ENCODE data around the gene ST7. TPM values are rescaled to one million over a fixed set of nuclear protein-coding genes. Genes with fewer than 3 reads are reported as not detected.

ST7 gene
- total and polyA plus RNA-seq, 2 donors (not counting 3 experiments of a cell fraction or from before 2014, with no cell fraction given), result 18.6 to 24.9 TPM

DNA sequence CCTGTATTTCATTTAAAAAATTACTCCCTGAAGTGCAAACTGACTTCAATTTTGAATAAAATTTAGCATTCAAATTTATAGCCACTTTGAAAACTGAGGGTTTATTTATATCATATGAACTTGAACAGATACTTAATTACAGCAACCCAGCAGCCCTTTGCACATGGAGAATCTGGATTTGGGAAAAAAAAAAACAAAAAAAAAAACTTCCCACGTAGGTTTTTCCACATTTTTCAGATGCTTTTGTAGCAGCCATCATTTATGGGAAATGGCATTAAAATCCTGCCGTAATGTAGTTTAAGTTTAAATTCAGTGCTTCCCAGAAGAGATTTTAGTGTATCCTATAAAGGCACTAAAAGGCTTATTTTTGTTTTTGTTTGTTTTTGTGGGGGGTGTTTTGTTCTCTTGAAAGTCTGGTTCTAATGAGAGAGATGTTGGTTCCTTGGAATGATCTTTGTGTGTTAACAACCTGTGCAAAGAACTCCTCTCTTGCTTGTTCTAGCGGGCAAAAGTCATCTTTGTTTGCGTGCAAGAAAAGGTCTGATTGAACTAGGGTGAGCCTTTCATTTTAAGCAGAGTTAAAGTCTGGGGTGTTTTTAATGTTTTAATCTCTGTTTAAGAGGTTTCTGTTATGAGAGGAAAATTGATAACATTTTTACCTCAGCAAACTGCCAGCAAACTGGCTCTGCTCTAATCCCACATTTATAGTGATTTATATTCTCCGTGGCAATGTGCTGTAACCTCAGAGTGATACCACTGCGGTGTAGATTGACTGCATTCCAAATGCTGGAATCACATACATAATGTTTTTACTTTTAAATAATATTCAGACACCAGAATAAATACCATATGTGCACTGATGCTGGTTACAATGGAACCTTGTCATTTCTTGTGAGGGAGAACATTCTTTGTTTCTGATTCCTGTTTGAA, 264.1 kb downstream of the ST7 start:
- ChIA-PET CTCF (no interaction called here), POLR2A (no interaction called here)
- no peaks in the 10 kb centered on the region for H3K79me2 ChIP-seq (ENCODE audit: control insufficient read depth, insufficient read depth, low read length)
- DNase-seq (ENCODE audit: low read depth, low spot score) (no peak), FAIRE-seq (no peak)
- no TSS peak for BruUV-seq (replicated peaks)
- no peak overlapping the region for H3K4me3 ChIP-seq (replicated peaks in 1 of 3; ENCODE audit: insufficient read depth in 1 of 3, low read depth in 1 of 3, low read length in 3 of 3)
- no peak overlapping the region for H3K27ac ChIP-seq (ENCODE audit: insufficient read depth, low read depth, low read length)
- no peaks in the 10 kb centered on the region for H3K9me3 ChIP-seq (replicated peaks; ENCODE audit: control insufficient read depth, insufficient read depth, low read length)
- no peak overlapping the region for H2AFZ ChIP-seq (ENCODE audit: low read depth, low read length)
- TF ChIP-seq EZH2 (IDR thresholded peaks at IDR 0.05; ENCODE audit: borderline replicate concordance, low read depth, low read length, severe bottlenecking) (no peak), JUN (IDR thresholded peaks at IDR 0.05; ENCODE audit: borderline replicate concordance, insufficient read depth, insufficient read length, low read depth) (no peak), GATA2 (IDR thresholded peaks at IDR 0.05; ENCODE audit: insufficient read depth, insufficient read length, low read depth, low read length) (no peak), MYC (IDR thresholded peaks at IDR 0.05; ENCODE audit: low read depth, low read length) (no peak)
- H3K27me3 ChIP-seq (ENCODE audit: control insufficient read depth in 2 of 2, insufficient read depth in 2 of 2, low read length in 2 of 2), result no peaks in the 10 kb centered on the region
- H3K9ac ChIP-seq (replicated peaks; ENCODE audit: extremely low read depth, insufficient read depth, low read length), result no peak overlapping the region
- no peaks in the 10 kb centered on the region for H3K4me1 ChIP-seq (ENCODE audit: control insufficient read depth, extremely low read depth, insufficient read depth, low read length)
- peaks cover 0 to 2% of the 10 kb centered on the region in 2 experiments for H3K36me3 ChIP-seq (ENCODE audit: control insufficient read depth in 2 of 2, extremely low read depth in 1 of 2, insufficient read depth in 2 of 2, low read length in 2 of 2)
- no peak overlapping the region for H3K4me2 ChIP-seq (ENCODE audit: insufficient read depth, low read length)
- intact Hi-C loops (cut with micrococcal nuclease), result no loop called here
- dilution Hi-C loops (cut with MboI; ENCODE audit: extremely low pct_ligation_motif_present, low sequenced_read_pairs), result no loop called here
- no peaks in the 10 kb centered on the region for H3K9me1 ChIP-seq (replicated peaks; ENCODE audit: control insufficient read depth, extremely low read depth, insufficient read depth, low read length)
- no peaks in the 10 kb centered on the region for H4K20me1 ChIP-seq (replicated peaks; ENCODE audit: control insufficient read depth, extremely low read depth, insufficient read depth, low read length)

DNA sequence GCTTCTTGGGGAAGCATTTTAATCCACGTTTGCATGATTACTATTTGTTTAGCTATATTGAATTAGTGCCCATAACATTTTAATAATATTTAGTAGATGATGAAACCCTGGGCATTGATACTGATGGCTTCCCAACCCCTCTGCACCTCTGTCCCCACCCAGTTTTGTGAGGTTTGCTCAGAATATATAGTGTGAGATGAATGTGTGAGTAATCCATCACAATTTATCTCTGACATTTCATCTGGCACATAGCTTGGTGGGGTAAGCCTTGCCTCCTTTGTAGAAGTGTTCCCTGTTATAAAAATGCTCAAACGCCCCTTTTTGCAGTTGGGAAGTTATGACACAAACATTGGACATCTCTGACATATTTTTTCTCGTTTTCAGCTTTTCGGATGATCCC, 265.4 kb downstream of the ST7 start:
- H4K20me1 ChIP-seq (replicated peaks; ENCODE audit: control insufficient read depth, extremely low read depth, insufficient read depth, low read length), result no peaks in the 10 kb centered on the region
- ChIA-PET POLR2A (no interaction called here), CTCF (no interaction called here)
- peaks cover 0 to 2% of the 10 kb centered on the region in 2 experiments for H3K36me3 ChIP-seq (ENCODE audit: control insufficient read depth in 2 of 2, extremely low read depth in 1 of 2, insufficient read depth in 2 of 2, low read length in 2 of 2)
- FAIRE-seq (no peak), DNase-seq (ENCODE audit: low read depth, low spot score) (no peak)
- no peak overlapping the region for H3K27ac ChIP-seq (ENCODE audit: insufficient read depth, low read depth, low read length)
- no TSS peak for BruUV-seq (replicated peaks)
- no peaks in the 10 kb centered on the region for H3K79me2 ChIP-seq (ENCODE audit: control insufficient read depth, insufficient read depth, low read length)
- H3K9ac ChIP-seq (replicated peaks; ENCODE audit: extremely low read depth, insufficient read depth, low read length), result no peak overlapping the region
- TF ChIP-seq POLR2A (IDR thresholded peaks at IDR 0.05; ENCODE audit: low read depth, low read length), result no peak
- no peak for TF ChIP-seq EZH2 (IDR thresholded peaks at IDR 0.05; ENCODE audit: borderline replicate concordance, low read depth, low read length, severe bottlenecking)
- TF ChIP-seq POLR2AphosphoS5 (IDR thresholded peaks at IDR 0.05; ENCODE audit: insufficient read depth, low read depth, low read length), result no peak
- no peak for TF ChIP-seq MYC (IDR thresholded peaks at IDR 0.05; ENCODE audit: low read depth, low read length)
- TF ChIP-seq, protein P1, sequence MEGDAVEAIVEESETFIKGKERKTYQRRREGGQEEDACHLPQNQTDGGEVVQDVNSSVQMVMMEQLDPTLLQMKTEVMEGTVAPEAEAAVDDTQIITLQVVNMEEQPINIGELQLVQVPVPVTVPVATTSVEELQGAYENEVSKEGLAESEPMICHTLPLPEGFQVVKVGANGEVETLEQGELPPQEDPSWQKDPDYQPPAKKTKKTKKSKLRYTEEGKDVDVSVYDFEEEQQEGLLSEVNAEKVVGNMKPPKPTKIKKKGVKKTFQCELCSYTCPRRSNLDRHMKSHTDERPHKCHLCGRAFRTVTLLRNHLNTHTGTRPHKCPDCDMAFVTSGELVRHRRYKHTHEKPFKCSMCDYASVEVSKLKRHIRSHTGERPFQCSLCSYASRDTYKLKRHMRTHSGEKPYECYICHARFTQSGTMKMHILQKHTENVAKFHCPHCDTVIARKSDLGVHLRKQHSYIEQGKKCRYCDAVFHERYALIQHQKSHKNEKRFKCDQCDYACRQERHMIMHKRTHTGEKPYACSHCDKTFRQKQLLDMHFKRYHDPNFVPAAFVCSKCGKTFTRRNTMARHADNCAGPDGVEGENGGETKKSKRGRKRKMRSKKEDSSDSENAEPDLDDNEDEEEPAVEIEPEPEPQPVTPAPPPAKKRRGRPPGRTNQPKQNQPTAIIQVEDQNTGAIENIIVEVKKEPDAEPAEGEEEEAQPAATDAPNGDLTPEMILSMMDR (IDR thresholded peaks at IDR 0.05; ENCODE audit: extremely low read depth in 1 of 2, insufficient read depth in 1 of 2, low read depth in 1 of 2, low read length in 2 of 2), result no peak
- no peak for TF ChIP-seq JUN (IDR thresholded peaks at IDR 0.05; ENCODE audit: borderline replicate concordance, insufficient read depth, insufficient read length, low read depth)
- TF ChIP-seq FOS (IDR thresholded peaks at IDR 0.05; ENCODE audit: borderline replicate concordance, insufficient read depth, low read length), result no peak
- TF ChIP-seq, protein P2, sequence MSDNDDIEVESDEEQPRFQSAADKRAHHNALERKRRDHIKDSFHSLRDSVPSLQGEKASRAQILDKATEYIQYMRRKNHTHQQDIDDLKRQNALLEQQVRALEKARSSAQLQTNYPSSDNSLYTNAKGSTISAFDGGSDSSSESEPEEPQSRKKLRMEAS (IDR thresholded peaks at IDR 0.05; ENCODE audit: insufficient read depth, insufficient read length), result no peak
- TF ChIP-seq GATA2 (IDR thresholded peaks at IDR 0.05; ENCODE audit: insufficient read depth, insufficient read length, low read depth, low read length), result no peak
- intact Hi-C loops (cut with micrococcal nuclease), result no loop called here
- no peak overlapping the region for H2AFZ ChIP-seq (ENCODE audit: low read depth, low read length)
- dilution Hi-C loops (cut with MboI; ENCODE audit: extremely low pct_ligation_motif_present, low sequenced_read_pairs), result no loop called here
- no peak overlapping the region for H3K4me3 ChIP-seq (replicated peaks in 1 of 3; ENCODE audit: insufficient read depth in 1 of 3, low read depth in 1 of 3, low read length in 3 of 3)
- H3K4me1 ChIP-seq (ENCODE audit: control insufficient read depth, extremely low read depth, insufficient read depth, low read length), result no peaks in the 10 kb centered on the region
- no peaks in the 10 kb centered on the region for H3K9me3 ChIP-seq (replicated peaks; ENCODE audit: control insufficient read depth, insufficient read depth, low read length)
- H3K27me3 ChIP-seq (ENCODE audit: control insufficient read depth in 2 of 2, insufficient read depth in 2 of 2, low read length in 2 of 2), result no peaks in the 10 kb centered on the region
- H3K9me1 ChIP-seq (replicated peaks; ENCODE audit: control insufficient read depth, extremely low read depth, insufficient read depth, low read length), result no peaks in the 10 kb centered on the region
- no peak overlapping the region for H3K4me2 ChIP-seq (ENCODE audit: insufficient read depth, low read length)

Data from endothelial cell of umbilical vein (primary cell).